SK-N-SH (cell line): Measurements from ENCODE around the gene CYP2W1. TPM values are rescaled to one million over a fixed set of nuclear protein-coding genes. Genes with fewer than 3 reads are reported as not detected.

ENCODE experiments used
- CTCF ChIA-PET: fragments of 300-600, 350-600 bp; formaldehyde crosslinking; extraction: SDS; loops from one replicate; lab custom pipeline; 2021; lab: Yijun Ruan, JAX
- POLR2A ChIA-PET: fragments of 350-600 bp; sonication (Branson Sonifier 250); formaldehyde crosslinking; extraction: SDS; loops from one replicate; lab custom pipeline; 2020; ENCODE audit warnings: antibody characterized with exemption, inconsistent platforms; lab: Yijun Ruan, JAX
- DNase-seq: peaks from one replicate; pipeline ENCODE4 v3.0.0; 2012
- H2AFZ ChIP-seq: fragments of 200-600 bp; sonication (generic); 2 replicates; pipeline ENCODE4 v1.8.1; 2016; ENCODE audit warnings: antibody characterized with exemption, mild to moderate bottlenecking, low read depth
- H3F3A ChIP-seq: fragments of 200-600 bp; sonication (generic); replicated peaks from 2 replicates; pipeline ENCODE3; 2016; ENCODE audit warnings: antibody characterized with exemption, mild to moderate bottlenecking; ENCODE audit not compliant: insufficient read depth
- H3K27ac ChIP-seq, 2 experiments: fragments of 200-500 bp in 1 of 2; fragments of 200-600 bp in 1 of 2; sonication (Bioruptor generic) in 1 of 2; sonication (generic), shearing (Covaris generic) in 1 of 2; 2 replicates each; pipeline versions ENCODE4 v1.5.1 to v1.6.1; 2014 to 2016; ENCODE audit warnings: low read depth in 2 of 2, inconsistent platforms in 1 of 2, low read length in 1 of 2, mild to moderate bottlenecking in 1 of 2, mixed read lengths in 1 of 2
- H3K27me3 ChIP-seq: fragments of 200-600 bp; sonication (generic), shearing (Covaris generic); 2 replicates; pipeline ENCODE4 v1.6.1; 2016; ENCODE audit warnings: mixed run types; ENCODE audit not compliant: insufficient read depth
- H3K36me3 ChIP-seq, 2 experiments: fragments of 200-500 bp in 1 of 2; fragments of 200-600 bp in 1 of 2; sonication (Bioruptor generic) in 1 of 2; sonication (generic) in 1 of 2; replicated peaks in 1 of 2; 2 replicates each; pipeline versions ENCODE3 to v1.5.1; 2014 to 2016; ENCODE audit warnings: low read length in 1 of 2, mild to moderate bottlenecking in 1 of 2; ENCODE audit not compliant: insufficient read depth in 2 of 2, control insufficient read depth in 1 of 2
- H3K4me1 ChIP-seq, 2 experiments: fragments of 200-500 bp in 1 of 2; fragments of 200-600 bp in 1 of 2; sonication (Bioruptor generic) in 1 of 2; sonication (generic), shearing (Covaris generic) in 1 of 2; 2 replicates each; pipeline versions ENCODE4 v1.5.1 to v1.6.1; 2014 to 2016; ENCODE audit warnings: low read depth in 1 of 2, low read length in 1 of 2, mixed run types in 1 of 2; ENCODE audit not compliant: insufficient read depth in 2 of 2, control insufficient read depth in 1 of 2
- H3K4me2 ChIP-seq: fragments of 200-600 bp; sonication (generic), shearing (Covaris generic); 2 replicates; pipeline ENCODE4 v1.6.1; 2017; ENCODE audit warnings: mixed run types
- H3K4me3 ChIP-seq, 2 experiments: fragments of 200-500 bp in 1 of 2; fragments of 200-600 bp in 1 of 2; sonication (Bioruptor generic) in 1 of 2; sonication (generic), shearing (Covaris generic) in 1 of 2; 2 replicates each; pipeline versions ENCODE4 v1.5.1 to v1.8.1; 2014 to 2016; ENCODE audit warnings: low read depth in 2 of 2, inconsistent platforms in 1 of 2, low read length in 1 of 2, mild to moderate bottlenecking in 1 of 2, mixed read lengths in 1 of 2, moderate library complexity in 1 of 2
- H3K79me2 ChIP-seq: fragments of 200-600 bp; sonication (generic); 2 replicates; pipeline ENCODE4 v1.8.1; 2017; ENCODE audit warnings: mild to moderate bottlenecking; ENCODE audit not compliant: insufficient read depth
- H3K9ac ChIP-seq: fragments of 200-600 bp; sonication (generic); 2 replicates; pipeline ENCODE4 v1.6.1; 2017; ENCODE audit warnings: mixed run types
- H3K9me2 ChIP-seq: fragments of 200-600 bp; sonication (generic); 2 replicates; pipeline ENCODE4 v1.6.1; 2017; ENCODE audit warnings: mixed run types
- H3K9me3 ChIP-seq: fragments of 200-600 bp; sonication (generic); 2 replicates; pipeline ENCODE4 v1.6.1; 2017; ENCODE audit warnings: mixed run types, mild to moderate bottlenecking, moderate library complexity
- H4K20me1 ChIP-seq: fragments of 200-600 bp; sonication (generic); 2 replicates; pipeline ENCODE4 v1.6.1; 2017; ENCODE audit warnings: mild to moderate bottlenecking, mixed run types; ENCODE audit not compliant: insufficient read depth
- CHD2 ChIP-seq: fragments of 150-350 bp; IDR thresholded peaks from 2 replicates; pipeline ENCODE4 v1.6.1; 2018; ENCODE audit warnings: low read length; ENCODE audit not compliant: partially characterized antibody
- CTCF ChIP-seq: fragments of 200-600 bp; sonication (generic); IDR thresholded peaks from 2 replicates; pipeline ENCODE4 v1.6.1; 2017; ENCODE audit warnings: antibody characterized with exemption, mild to moderate bottlenecking, moderate library complexity
- ELF1 ChIP-seq: IDR thresholded peaks from 2 replicates; pipeline ENCODE4 v1.4.0; 2012
- EP300 ChIP-seq, 2 experiments: IDR thresholded peaks; 2 replicates each; pipeline versions ENCODE4 v1.4.0 to v1.6.1; 2012; ENCODE audit warnings: borderline replicate concordance in 1 of 2, low read depth in 1 of 2, low read length in 1 of 2
- EZH2phosphoT487 ChIP-seq: fragments of 200-600 bp; sonication (generic); IDR thresholded peaks from 2 replicates; pipeline ENCODE4 v1.6.1; 2017; ENCODE audit warnings: low read depth, mixed run types, mild to moderate bottlenecking, antibody characterized with exemption, moderate library complexity, borderline replicate concordance
- FOXJ3 ChIP-seq: sonication (generic); formaldehyde crosslinking; IDR thresholded peaks from 2 replicates; pipeline ENCODE4 v1.5.1; 2020; ENCODE audit warnings: mild to moderate bottlenecking, missing genetic modification reagents
- IRF3 ChIP-seq: fragments of 150-350 bp; IDR thresholded peaks from 2 replicates; pipeline ENCODE4 v1.6.1; 2016; ENCODE audit warnings: mild to moderate bottlenecking, low read depth, low read length
- JUND ChIP-seq: IDR thresholded peaks from 2 replicates; pipeline ENCODE4 v1.4.0; 2012
- MAX ChIP-seq: IDR thresholded peaks from 2 replicates; pipeline ENCODE4 v1.4.0; 2012; ENCODE audit warnings: low read depth
- MEF2A ChIP-seq: IDR thresholded peaks from 2 replicates; pipeline ENCODE4 v1.4.0; 2012; ENCODE audit warnings: low read depth, borderline replicate concordance
- MXI1 ChIP-seq: IDR thresholded peaks from 2 replicates; pipeline ENCODE4 v1.6.1; 2012; ENCODE audit warnings: mild to moderate bottlenecking, low read depth, low read length, improper control_type of control experiment
- NFIC ChIP-seq: IDR thresholded peaks from 2 replicates; pipeline ENCODE4 v1.4.0; 2012; ENCODE audit warnings: borderline replicate concordance
- NRF1 ChIP-seq: IDR thresholded peaks from 2 replicates; pipeline ENCODE4 v1.6.1; 2012; ENCODE audit warnings: low read depth, mild to moderate bottlenecking, low read length
- PBX3 ChIP-seq: IDR thresholded peaks from 2 replicates; pipeline ENCODE4; 2012
- RAD21 ChIP-seq: IDR thresholded peaks from 2 replicates; pipeline ENCODE4 v1.6.1; 2012; ENCODE audit warnings: mild to moderate bottlenecking, low read length
- REST ChIP-seq: IDR thresholded peaks from 2 replicates; pipeline ENCODE4 v1.6.1; 2012; ENCODE audit warnings: mild to moderate bottlenecking, low read depth, low read length, moderate library complexity
- RFX5 ChIP-seq: IDR thresholded peaks from 2 replicates; pipeline ENCODE4 v1.6.1; 2012; ENCODE audit warnings: mild to moderate bottlenecking, improper control_type of control experiment, low read length
- TEAD4 ChIP-seq: IDR thresholded peaks from 2 replicates; pipeline ENCODE4 v1.4.0; 2012; ENCODE audit warnings: mild to moderate bottlenecking, borderline replicate concordance; ENCODE audit not compliant: insufficient read depth
- USF1 ChIP-seq: IDR thresholded peaks from 2 replicates; pipeline ENCODE4 v1.4.0; 2012; ENCODE audit warnings: low read depth, borderline replicate concordance
- YY1 ChIP-seq: IDR thresholded peaks from 2 replicates; pipeline ENCODE4 v1.4.0; 2012; ENCODE audit warnings: low read depth, mild to moderate bottlenecking
- WGBS: methylation state at CpG from one replicate; pipeline ENCODE4 v1.1.6; 2017; ENCODE audit warnings: low lambda C conversion rate; 5-methylcytosine and 5-hydroxymethylcytosine counted together
- polyA plus RNA-seq, 3 experiments: library from polyadenylated mRNA; depleted of rRNA; stranded (reverse); fragments of >200 nt; gene quantifications; 2 replicates each; pipeline ENCODE4 v1.2.3, GENCODE V29; 2012

Gene CYP2W1
- polyA plus RNA-seq, 1 of the 3 experiments (the other 2 are of a cell fraction): 0.10 TPM

- Histone ChIP-seq H3K4me2 (no peak overlapping the region), H3K4me1 (peaks cover 0 to 4% of the 10 kb centered on the region in 2 experiments; a peak in 1 of 4 replicates), H4K20me1 (0 out of 2 replicates have a peak, but pooled peaks cover 7% of the 10 kb centered on the region), H3F3A (no peaks in the 10 kb centered on the region), H3K9ac (no peak overlapping the region), H3K36me3 (no peaks in the 10 kb centered on the region), H3K9me3 (no peaks in the 10 kb centered on the region), H3K27me3 (peaks cover 11% of the 10 kb centered on the region; the same call in 1 of the 2 replicates), H3K27ac (no peak overlapping the region), H3K4me3 (no peak overlapping the region), H2AFZ (no peak overlapping the region), H3K9me2 (no peaks in the 10 kb centered on the region), H3K79me2 (no peaks in the 10 kb centered on the region)
- peak; percentile 30 for DNase-seq
- ChIA-PET CTCF (interaction anchor here (1.0 to 11.7 kb wide), 8 partner anchors 12 to 634 kb away, joined by 3 to 99 read pairs (median 4); no protein-coding TSS in a partner anchor), POLR2A (no interaction called here)
- TF ChIP-seq RAD21 (no peak), NFIC (no peak), IRF3 (no peak), MXI1 (no peak), CHD2 (no peak), USF1 (no peak), MAX (no peak), PBX3 (no peak), EP300 (IDR thresholded peaks at IDR 0.05; ENCODE audit: borderline replicate concordance in 1 of 2, low read depth in 1 of 2, low read length in 1 of 2) (no peak), TEAD4 (no peak), YY1 (no peak), NRF1 (no peak), CTCF (no peak), ELF1 (no peak), EZH2phosphoT487 (no peak), RFX5 (no peak), MEF2A (no peak), REST (no peak), FOXJ3 (CRISPR knock-in tag) (no peak), JUND (no peak)
- 79% methylated on average over 18 of the region's 21 CpGs for WGBS
Observed at GRCh38 chr7:951881-952547, 31.0 kb upstream of the CYP2W1 start.
